ENCODE data around the gene SLC10A4.

DNA sequence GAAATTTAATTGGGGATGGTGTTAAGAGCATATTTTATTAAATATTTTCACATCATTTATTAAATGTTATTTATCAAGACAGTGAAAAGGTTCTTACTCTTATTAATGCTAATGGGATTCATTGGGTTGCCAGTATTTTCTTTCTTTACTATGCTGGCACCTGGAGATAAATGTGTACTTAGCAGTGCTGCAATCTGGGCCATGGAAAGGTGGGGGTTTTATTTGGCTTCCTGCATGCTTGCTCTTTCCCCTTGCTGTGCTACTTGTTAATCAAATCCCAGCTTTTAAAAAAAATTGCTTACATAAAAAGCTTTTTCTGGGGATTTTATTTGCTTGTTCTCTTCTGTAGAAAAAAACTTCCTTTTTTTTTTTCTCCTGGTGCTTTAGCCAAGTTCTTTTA lies 55.2 kb downstream of the SLC10A4 start:
- TF ChIP-seq, protein P1, sequence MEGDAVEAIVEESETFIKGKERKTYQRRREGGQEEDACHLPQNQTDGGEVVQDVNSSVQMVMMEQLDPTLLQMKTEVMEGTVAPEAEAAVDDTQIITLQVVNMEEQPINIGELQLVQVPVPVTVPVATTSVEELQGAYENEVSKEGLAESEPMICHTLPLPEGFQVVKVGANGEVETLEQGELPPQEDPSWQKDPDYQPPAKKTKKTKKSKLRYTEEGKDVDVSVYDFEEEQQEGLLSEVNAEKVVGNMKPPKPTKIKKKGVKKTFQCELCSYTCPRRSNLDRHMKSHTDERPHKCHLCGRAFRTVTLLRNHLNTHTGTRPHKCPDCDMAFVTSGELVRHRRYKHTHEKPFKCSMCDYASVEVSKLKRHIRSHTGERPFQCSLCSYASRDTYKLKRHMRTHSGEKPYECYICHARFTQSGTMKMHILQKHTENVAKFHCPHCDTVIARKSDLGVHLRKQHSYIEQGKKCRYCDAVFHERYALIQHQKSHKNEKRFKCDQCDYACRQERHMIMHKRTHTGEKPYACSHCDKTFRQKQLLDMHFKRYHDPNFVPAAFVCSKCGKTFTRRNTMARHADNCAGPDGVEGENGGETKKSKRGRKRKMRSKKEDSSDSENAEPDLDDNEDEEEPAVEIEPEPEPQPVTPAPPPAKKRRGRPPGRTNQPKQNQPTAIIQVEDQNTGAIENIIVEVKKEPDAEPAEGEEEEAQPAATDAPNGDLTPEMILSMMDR (conservative IDR thresholded peaks at IDR 0.05; ENCODE audit: low read depth, low read length): no peak
- TF ChIP-seq CEBPB (IDR thresholded peaks at IDR 0.05; ENCODE audit: low read depth, low read length): no peak
